DND-41 (cell line): ENCODE measurements around the gene AOC2.

ENCODE experiments used
- ATAC-seq: fragments of 200-7000 bp; cut with Tn5 transposase; 3 replicates; pipeline ENCODE4 v1.9.1; 2021; ENCODE audit warnings: low read depth; ENCODE audit not compliant: insufficient read depth
- DNase-seq: peaks from one replicate; pipeline ENCODE4 v3.0.0-alpha.2; 2020
- H2AFZ ChIP-seq: 2 replicates; pipeline ENCODE4 v1.6.0; 2012; ENCODE audit warnings: low read depth, low read length
- H3K27ac ChIP-seq: 2 replicates; pipeline ENCODE4 v1.5.1; 2012; ENCODE audit warnings: low read length, inconsistent platforms
- H3K27me3 ChIP-seq: fragments of 200-600 bp; sonication (generic); 2 replicates; pipeline ENCODE4 v1.6.0; 2012; ENCODE audit warnings: low read length, mild to moderate bottlenecking, inconsistent platforms; ENCODE audit not compliant: insufficient read depth, poor library complexity
- H3K36me3 ChIP-seq: 2 replicates; pipeline ENCODE4 v1.5.1; 2012; ENCODE audit warnings: low read length, inconsistent platforms; ENCODE audit not compliant: insufficient read depth
- H3K4me1 ChIP-seq: 2 replicates; pipeline ENCODE4 v1.5.1; 2012; ENCODE audit warnings: mild to moderate bottlenecking, low read length; ENCODE audit not compliant: insufficient read depth
- H3K4me2 ChIP-seq: 2 replicates; pipeline ENCODE4 v1.6.0; 2012; ENCODE audit warnings: mild to moderate bottlenecking, moderate library complexity, low read length, inconsistent platforms; ENCODE audit not compliant: insufficient read depth
- H3K4me3 ChIP-seq, 2 experiments: fragments of 200-600 bp in 1 of 2; shearing (Covaris generic) in 1 of 2; 2 replicates each; pipeline ENCODE4 v1.5.1; 2012 to 2016; ENCODE audit warnings: inconsistent platforms in 2 of 2, low read length in 2 of 2, mild to moderate bottlenecking in 2 of 2, low read depth in 1 of 2, moderate library complexity in 1 of 2
- H3K79me2 ChIP-seq: 2 replicates; pipeline ENCODE4 v1.6.0; 2012; ENCODE audit warnings: low read length, inconsistent platforms; ENCODE audit not compliant: insufficient read depth
- H3K9ac ChIP-seq: 2 replicates; pipeline ENCODE4 v1.6.0; 2012; ENCODE audit warnings: low read depth, mild to moderate bottlenecking, inconsistent platforms, low read length, moderate library complexity
- H3K9me3 ChIP-seq: 2 replicates; pipeline ENCODE4 v1.5.1; 2012; ENCODE audit warnings: low read length, moderate library complexity, mild to moderate bottlenecking, inconsistent platforms; ENCODE audit not compliant: insufficient read depth, severe bottlenecking
- H4K20me1 ChIP-seq: 2 replicates; pipeline ENCODE4 v1.6.0; 2012; ENCODE audit warnings: low read length; ENCODE audit not compliant: insufficient read depth
- EZH2 ChIP-seq: IDR thresholded peaks from 3 replicates; pipeline ENCODE4 v1.6.1; 2012; ENCODE audit warnings: borderline replicate concordance, low read depth, mild to moderate bottlenecking, moderate library complexity, low read length, inconsistent platforms; ENCODE audit not compliant: severe bottlenecking
- TF ChIP-seq, protein P1 (sequence below): IDR thresholded peaks from 2 replicates; pipeline ENCODE4 v1.5.1; 2012; ENCODE audit warnings: borderline replicate concordance, low read length, moderate library complexity, mild to moderate bottlenecking; ENCODE audit not compliant: poor library complexity, severe bottlenecking; ENCODE audit errors: extremely low read depth

AOC2 gene

DNA sequence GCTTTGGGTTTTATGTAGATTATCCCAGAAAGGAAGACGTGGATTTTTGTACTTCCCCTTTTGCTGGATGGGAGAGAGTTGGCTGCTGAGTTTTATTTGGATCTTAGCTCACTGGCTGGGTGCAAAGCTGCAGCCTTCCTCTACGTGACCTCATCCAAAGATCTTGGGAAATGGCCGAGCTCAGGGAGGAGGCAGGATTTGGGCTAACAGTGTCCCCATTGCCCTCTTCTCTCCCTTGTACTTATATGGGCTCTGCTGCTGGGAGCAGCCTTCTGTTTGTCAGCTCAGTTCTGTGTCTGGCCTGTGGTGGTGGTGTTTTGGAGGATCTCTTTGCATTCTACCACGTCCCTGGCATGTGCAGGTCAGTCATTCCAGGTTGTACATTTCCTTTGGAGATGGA is 8.6 kb downstream of the AOC2 start:
- no peak overlapping the region for H3K4me2 ChIP-seq
- H3K9ac ChIP-seq: no peak overlapping the region
- no peak overlapping the region for H3K27ac ChIP-seq
- no peaks in the 10 kb centered on the region; the same call in 1 of the 2 replicates for H4K20me1 ChIP-seq
- H3K79me2 ChIP-seq: no peaks in the 10 kb centered on the region
- H3K27me3 ChIP-seq: peaks cover 8% of the 10 kb centered on the region
- H3K36me3 ChIP-seq: no peaks in the 10 kb centered on the region
- H3K4me1 ChIP-seq: no peaks in the 10 kb centered on the region
- ATAC-seq (no peak), DNase-seq (no peak)
- H3K4me3 ChIP-seq: no peak overlapping the region
- no peaks in the 10 kb centered on the region for H3K9me3 ChIP-seq
- no peak for TF ChIP-seq EZH2
- TF ChIP-seq, protein P1, sequence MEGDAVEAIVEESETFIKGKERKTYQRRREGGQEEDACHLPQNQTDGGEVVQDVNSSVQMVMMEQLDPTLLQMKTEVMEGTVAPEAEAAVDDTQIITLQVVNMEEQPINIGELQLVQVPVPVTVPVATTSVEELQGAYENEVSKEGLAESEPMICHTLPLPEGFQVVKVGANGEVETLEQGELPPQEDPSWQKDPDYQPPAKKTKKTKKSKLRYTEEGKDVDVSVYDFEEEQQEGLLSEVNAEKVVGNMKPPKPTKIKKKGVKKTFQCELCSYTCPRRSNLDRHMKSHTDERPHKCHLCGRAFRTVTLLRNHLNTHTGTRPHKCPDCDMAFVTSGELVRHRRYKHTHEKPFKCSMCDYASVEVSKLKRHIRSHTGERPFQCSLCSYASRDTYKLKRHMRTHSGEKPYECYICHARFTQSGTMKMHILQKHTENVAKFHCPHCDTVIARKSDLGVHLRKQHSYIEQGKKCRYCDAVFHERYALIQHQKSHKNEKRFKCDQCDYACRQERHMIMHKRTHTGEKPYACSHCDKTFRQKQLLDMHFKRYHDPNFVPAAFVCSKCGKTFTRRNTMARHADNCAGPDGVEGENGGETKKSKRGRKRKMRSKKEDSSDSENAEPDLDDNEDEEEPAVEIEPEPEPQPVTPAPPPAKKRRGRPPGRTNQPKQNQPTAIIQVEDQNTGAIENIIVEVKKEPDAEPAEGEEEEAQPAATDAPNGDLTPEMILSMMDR: no peak
- no peak overlapping the region for H2AFZ ChIP-seq

DNA sequence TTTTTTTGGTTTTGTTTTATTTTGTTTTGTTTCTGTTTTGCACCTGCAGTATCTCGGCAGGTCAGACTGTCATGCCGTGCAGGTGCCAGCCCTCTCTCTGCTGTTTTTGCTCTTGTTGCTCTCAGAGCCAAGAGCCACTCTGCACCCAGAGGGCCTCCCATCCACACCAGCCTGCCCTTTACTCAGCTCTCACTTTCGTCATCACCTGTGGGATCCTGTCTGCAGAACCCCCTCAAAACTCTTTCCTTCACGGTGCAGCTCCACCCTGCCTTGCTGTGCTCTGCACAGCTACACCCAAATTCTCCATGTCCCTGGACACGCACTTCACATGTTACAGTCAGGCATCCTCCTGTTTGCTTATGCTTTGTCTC is 9.2 kb downstream of the AOC2 start:
- H3K36me3 ChIP-seq: no peaks in the 10 kb centered on the region
- H3K79me2 ChIP-seq: no peaks in the 10 kb centered on the region
- H3K4me2 ChIP-seq: no peak overlapping the region
- H4K20me1 ChIP-seq: no peaks in the 10 kb centered on the region; the same call in 1 of the 2 replicates
- no peaks in the 10 kb centered on the region for H3K9me3 ChIP-seq
- H2AFZ ChIP-seq: no peak overlapping the region
- H3K27me3 ChIP-seq: peaks cover 8% of the 10 kb centered on the region
- H3K4me1 ChIP-seq: no peaks in the 10 kb centered on the region
- H3K27ac ChIP-seq: no peak overlapping the region
- TF ChIP-seq, protein P1: no peak
- no peak for TF ChIP-seq EZH2
- no peak for ATAC-seq
- DNase-seq: no peak
- no peak overlapping the region for H3K9ac ChIP-seq
- no peak overlapping the region for H3K4me3 ChIP-seq

DNA sequence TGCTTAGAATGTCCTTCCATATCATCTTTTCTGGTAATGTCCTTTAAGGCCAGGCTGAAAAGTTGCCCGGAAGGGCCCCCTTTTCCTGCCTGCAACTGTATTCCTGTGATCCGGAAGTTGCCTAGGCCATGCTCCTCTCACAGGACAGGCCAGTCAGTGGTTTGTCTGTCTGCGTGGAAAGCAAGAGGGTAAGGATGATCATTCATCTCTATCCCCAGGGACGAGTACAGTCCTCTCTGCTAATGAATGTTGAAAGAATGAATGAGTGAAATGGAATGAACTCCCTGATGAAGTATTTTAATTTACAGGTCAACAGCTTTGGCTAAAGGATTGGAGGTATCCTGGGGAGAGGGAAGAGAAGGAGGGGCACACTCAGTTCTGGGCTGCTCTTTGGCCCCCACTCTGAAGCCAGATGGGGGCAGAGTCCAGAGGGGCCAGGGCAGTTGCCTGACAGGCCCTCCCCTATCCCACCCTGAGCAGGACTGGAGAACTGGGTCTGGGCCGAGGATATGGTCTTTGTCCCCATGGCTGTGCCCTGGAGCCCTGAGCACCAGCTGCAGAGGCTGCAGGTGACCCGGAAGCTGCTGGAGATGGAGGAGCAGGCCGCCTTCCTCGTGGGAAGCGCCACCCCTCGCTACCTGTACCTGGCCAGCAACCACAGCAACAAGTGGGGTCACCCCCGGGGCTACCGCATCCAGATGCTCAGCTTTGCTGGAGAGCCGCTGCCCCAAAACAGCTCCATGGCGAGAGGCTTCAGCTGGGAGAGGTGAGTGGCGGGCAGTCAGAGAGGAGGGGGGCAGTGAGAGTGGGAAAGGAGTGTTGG is 9.8 kb downstream of the AOC2 start:
- no peak overlapping the region for H3K27ac ChIP-seq
- H3K9me3 ChIP-seq: no peaks in the 10 kb centered on the region
- H3K4me1 ChIP-seq: no peaks in the 10 kb centered on the region

More for the DNA sequence above, 9.8 kb downstream of the AOC2 start:
- H3K79me2 ChIP-seq: no peaks in the 10 kb centered on the region
- H2AFZ ChIP-seq: no peak overlapping the region
- H3K4me2 ChIP-seq: no peak overlapping the region
- DNase-seq (no peak), ATAC-seq (no peak)
- H4K20me1 ChIP-seq: no peaks in the 10 kb centered on the region; the same call in 1 of the 2 replicates
- H3K27me3 ChIP-seq: peaks cover 8% of the 10 kb centered on the region
- no peak overlapping the region for H3K4me3 ChIP-seq
- no peaks in the 10 kb centered on the region for H3K36me3 ChIP-seq
- no peak overlapping the region for H3K9ac ChIP-seq
- TF ChIP-seq, protein P1: no peak
- TF ChIP-seq EZH2: no peak
